Stimulated activated CD4-positive, alpha-beta T cell treated with anti-CD3 and anti-CD28 coated beads, Interleukin-1b, Interleukin-23, amount 100 ng/mL, for 1 hour (primary cell): ENCODE results near the gene SEC14L6.
A peak's percentile ranks its signal among the peaks of the same experiment; 100 is the strongest.
"Not testable (repeated sequence)": the region's sequence is repeated elsewhere in the genome, so short reads cannot be mapped to it uniquely, and the experiment has no call there.

Experiments used
- DNase-seq, 2 donors: peaks; one replicate each; pipeline ENCODE4 v3.0.0-alpha.2; 2020; ENCODE audit warnings: low read depth in 2 of 2

SEC14L6 gene

DNA sequence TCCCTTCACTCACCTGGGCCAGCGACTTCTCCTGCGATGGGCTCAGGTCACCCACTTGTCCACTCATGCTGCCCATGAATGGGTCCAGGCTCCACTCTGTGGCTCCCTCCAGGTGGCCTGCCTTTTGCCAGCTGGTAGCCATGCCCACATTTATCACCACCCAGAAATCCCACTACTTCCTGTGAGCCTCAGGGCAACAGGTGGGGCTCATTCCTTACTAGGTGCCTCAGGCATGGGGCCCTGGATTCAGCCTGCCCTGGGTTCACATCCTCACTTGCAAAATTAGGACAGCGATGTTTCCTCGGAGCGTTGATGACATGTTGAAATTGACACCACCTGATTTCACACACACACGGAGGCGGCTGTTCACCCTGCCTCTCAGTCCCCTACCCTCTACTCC is at the start of gene SEC14L6:
SEC14L6 (minus strand) TSS at position 126 of the 400 bp plus-strand sequence; CDS start at position 67, 59 bp downstream.
- no peak for DNase-seq

DNA sequence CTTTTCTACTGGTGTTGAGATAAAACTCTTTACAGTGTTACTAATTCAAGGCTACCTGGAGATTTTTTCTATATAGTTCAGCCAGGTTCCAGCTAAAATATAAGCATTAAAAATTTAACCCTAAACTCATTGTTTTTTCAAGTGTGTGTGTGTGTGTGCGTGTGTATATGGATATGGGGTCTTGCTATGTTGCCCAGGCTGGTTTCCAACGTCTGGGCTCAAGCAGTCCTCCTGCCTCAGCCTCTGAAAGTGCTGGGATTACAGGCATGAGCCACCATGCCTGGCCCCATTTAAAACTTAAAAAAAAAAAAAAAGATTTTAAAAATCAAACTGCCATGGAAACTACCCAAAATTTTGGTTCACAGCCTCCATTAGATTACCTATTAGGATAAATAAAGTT is 49.7 kb upstream of the SEC14L6 start:
- DNase-seq: no peak

GRCh38 chr22:30592360-30592713 is 45.8 kb upstream of the SEC14L6 start:
- not testable (repeated sequence) for DNase-seq

- DNase-seq: peak; percentile 86 to 89
Measured at GRCh38 chr22:30591588-30592359, 45.2 kb upstream of the SEC14L6 start, which contains the start of gene PES1. PES1 (minus strand) TSS chr22:30591910; CDS start chr22:30591833, 77 bp downstream.

GRCh38 chr22:30591191-30591587 is 44.6 kb upstream of the SEC14L6 start:
- DNase-seq: no peak

DNA sequence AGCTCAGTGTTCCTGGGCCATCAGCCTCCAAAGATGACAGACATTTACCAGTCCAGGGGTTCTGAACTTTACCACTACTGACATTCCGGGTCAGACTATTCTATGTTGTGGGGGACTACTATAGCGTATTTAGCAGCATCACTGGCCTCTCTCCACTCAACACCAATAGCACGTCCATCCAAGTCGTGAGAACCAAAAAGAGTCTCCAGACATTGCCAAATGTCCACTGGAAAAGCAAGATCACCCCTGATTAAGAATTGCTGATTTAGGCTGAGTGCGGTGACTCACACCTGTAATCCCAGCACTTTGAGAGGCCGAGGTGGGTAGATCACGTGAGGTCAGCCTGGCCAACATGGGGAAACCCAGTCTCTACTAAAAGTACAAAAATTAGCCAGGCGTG is 39.9 kb upstream of the SEC14L6 start:
- no peak for DNase-seq

GRCh38 chr22:30584441-30584840 is 37.9 kb upstream of the SEC14L6 start:
- DNase-seq: no peak

DNA sequence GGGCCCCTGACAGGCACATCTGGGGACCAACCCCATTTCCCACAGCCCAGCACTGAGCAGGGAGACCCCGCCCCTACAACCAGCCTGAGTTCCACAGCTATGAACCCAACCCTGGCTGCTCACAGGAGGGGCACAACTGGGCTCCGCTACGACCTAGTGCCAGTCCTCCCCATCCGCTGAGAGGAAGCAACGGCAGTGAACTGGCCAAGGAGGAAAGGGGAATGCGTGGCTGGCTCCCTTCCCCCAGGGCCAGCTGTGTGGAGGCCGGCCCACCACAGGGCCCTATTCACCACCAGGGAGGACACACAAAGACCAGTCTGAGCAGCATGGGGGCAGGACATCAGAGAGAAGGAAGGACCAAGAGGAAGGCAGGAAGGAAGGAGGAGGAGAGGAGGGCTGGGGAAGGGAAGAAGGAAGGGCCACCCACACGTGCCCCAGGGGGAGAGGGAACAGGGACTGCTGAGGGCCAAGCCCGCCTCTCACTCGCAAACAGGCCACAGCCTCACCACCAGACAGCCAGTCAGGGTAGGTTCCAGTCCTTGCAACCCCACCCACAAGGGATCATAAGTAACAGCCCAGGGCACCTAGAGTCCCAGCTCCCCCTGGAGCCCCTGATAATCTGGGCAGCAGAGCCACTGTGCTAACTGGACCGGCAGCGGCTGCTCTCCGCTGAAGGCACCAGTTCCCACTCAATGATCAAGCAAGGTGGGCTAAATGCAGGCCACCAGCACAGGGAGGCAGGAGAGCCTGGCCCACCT is 36.4 kb upstream of the SEC14L6 start:
- DNase-seq: no peak

DNA sequence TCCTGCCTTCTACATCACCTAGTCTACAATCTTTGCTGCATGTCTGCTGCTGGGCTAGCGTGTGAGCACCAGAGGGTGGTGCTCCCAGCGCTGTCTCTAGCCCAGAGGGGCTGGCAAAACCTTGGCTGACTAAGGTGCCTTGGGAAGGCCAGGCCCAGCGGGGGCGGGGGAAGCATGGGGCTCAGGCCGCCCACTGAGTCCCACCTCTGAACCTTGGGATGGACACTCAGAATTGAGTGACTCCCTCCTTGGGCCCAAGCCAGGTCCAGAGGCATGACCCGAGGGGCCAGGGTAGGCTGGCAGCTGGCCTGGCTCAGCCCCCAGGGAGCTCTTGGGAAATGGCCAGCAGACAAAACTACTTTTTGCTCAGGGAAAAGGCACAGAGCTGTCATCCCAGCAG is 35.5 kb upstream of the SEC14L6 start:
- DNase-seq: no peak

GRCh38 chr22:30580896-30581295 is 34.4 kb upstream of the SEC14L6 start:
- no peak for DNase-seq

DNA sequence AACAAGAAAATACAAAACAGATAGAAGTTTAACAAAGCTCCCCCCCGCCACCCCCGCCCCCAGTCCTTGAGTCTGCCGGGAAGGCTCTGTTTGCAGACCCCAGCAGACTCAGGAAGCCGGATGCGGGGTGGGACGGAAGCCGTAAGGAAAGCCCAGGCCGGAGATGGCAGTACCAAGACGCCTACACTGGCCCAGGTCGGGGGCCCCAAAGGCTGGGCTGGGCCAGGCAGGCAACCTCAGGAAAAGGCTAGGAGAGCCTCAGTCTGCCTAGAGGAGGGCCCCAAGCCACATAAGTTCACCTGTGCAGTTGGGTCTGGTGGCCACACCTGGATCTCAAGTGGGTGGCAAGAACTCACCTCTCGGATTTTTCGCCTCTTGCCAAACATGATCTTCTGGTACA is 31.9 kb upstream of the SEC14L6 start:
- DNase-seq: no peak

DNA sequence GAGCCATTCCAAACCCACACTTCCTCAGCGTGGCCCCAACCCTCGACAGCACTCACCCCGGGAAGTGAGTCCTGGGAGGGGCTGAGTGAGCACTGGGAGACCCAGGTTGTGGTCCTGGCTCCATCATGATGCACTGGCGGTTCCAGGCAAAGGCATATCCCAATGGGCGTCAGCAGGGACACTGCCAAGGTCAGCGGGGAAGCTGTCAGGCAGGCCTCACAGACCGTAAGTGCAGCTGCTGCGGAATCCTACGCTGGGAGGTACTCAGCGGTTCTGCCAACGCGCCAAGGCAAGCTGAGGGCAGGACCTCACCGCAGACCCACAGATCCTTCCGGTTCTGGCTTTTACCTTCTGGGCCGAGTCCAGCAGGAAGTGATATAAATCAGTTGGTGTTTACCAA is 29.3 kb upstream of the SEC14L6 start:
- no peak for DNase-seq

DNA sequence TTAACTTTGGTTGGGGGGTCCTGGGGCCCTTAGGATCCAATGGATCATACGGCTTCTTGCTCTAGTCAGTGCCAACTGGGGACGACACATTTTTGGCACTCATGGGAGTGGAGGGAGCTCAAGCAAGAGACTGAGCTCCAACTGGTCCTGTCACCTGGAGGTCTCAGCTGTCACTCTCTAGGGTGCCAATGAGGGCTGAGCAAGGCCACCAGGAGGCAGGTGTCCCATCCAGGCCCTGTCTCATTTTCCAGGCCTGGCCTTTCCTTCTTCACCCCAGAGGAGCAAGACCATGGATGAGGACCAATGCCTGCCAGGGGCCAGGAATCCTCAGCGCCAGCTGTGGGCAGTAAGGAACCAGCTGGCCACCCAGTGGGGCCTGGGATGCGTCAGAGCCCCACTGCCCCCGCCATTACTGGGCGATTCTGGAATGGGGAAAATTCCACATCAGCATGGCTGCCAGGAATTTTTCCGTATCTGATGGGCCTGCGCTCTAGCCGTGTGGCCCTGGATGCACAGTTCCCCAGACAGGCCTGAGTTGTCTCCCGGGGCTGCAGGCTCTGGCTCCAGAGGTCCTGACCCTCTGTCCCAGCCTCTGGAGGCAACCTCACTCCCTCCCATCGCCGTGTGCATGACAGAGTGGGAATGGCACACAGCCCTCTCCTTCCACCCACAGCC is 28.6 kb upstream of the SEC14L6 start:
- no peak for DNase-seq

DNA sequence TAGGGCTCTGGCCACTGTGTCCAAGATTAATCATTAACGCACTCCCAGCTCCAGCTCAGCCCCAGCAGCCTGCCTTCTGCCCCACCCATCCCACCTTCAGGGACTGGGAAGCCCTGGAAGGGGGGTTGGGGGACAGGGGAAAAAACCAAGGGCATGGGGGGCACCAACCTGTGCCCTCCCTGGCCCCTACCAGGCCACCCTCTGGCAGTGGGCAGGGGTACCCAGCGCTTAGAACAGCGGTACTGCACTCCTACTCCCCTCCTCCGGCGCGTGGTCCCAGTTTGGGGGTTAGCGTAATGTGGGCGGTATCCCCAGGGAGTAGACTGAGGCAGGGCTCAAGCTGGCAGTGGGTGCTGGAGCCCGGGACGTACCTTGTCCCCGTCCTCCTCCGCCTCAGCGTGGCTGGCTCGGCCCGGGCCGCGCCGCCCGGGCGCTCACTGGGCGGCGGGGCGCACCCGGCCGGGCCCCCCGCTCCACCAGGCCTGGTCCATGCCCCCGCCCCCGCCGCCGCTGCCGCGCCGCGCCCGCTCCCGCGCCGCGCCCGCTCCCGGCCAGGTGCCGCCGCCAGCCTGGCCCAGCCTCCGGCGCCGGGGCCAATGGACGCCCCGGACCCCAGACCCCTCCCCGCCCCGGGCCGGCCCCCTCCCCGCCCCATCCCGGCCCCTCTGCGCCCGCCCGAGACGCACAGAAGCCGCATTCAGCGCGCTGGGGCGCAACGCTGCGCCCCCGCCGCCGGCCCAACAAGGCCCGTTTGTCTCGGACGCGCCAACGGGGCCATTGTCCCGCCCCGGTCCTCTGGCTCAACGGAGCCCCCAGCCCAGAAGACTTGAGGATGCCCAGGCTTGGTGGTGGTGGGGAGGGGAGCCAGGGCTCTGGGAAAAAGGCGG is 27.8 kb upstream of the SEC14L6 start, which contains the start of gene GAL3ST1:
GAL3ST1 (minus strand) TSS at position 571 of the 887 bp plus-strand sequence. CDS start 17,273 bp downstream, outside the sequence.
- DNase-seq: no peak

DNA sequence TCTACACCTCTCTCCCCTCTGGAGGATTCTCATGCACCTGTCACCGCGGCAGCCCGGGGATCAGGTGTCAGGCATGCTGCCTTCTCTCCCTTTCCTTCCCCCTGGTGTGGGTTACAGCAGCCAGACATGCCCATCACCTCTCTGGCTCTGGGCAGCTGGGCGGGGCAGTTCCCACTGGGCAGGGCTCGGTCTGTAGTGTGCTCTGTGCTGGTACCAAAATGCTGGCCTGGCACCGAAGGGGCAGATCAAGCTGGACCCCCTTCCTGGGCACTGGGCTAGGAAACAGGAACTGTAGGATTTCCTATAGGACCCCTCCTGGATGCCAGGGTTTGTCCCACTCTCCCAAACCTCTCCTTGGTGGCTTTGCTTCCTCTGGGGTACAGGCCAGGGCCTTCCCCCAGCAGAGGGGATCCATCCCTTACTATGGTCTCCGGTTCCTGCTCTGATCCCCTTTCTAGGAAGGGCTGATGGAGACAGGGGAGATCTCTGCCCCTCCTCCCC is 27.1 kb upstream of the SEC14L6 start:
- no peak for DNase-seq

GRCh38 chr22:30572840-30573593 is 26.5 kb upstream of the SEC14L6 start:
- no peak for DNase-seq

DNA sequence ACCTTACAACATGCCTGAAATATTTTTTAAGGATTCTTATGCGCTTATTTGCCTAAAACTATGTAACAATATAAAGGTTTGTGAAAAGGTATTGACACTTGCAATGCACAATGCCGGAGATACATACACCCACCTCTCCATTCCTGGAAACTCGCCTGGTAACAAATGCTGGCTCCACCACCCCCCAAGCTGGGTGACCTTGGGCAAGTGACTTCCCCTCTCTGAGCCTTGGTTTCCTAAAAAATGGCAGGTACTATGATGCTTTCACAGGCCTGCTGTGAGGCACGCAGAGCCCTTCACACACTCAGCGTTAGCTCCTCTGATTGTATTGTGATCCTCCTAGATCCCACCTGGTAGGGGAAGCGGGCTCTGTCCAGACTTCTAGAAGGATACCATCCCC is 25.7 kb upstream of the SEC14L6 start:
- no peak for DNase-seq

DNA sequence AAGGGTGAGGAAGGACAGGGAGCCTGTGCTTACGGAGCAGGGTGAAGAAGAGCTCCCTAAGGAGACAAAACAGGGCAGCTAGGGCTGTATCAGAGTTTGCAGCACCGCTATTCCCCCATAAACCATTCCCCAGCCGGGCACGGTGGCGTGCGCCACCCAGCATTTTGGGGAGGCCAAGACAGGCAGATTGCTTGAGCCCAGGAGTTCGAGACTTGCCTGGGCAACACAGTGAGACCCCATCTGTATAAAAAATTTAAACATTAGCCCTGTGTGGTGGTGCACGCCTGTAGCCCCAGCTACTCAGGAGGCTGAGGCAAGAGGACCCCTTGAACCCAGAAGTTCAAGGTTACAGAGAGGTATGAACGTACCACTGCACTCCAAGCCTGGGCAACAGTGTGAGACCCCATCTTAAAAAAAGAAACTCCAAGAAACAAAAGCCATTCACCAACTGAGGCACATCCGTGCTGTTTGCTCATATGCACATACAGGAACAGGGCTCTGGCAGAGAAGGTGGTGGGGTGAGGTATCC is 23.2 kb upstream of the SEC14L6 start:
- DNase-seq: no peak

GRCh38 chr22:30568137-30568805 is 21.7 kb upstream of the SEC14L6 start:
- DNase-seq: no peak

DNA sequence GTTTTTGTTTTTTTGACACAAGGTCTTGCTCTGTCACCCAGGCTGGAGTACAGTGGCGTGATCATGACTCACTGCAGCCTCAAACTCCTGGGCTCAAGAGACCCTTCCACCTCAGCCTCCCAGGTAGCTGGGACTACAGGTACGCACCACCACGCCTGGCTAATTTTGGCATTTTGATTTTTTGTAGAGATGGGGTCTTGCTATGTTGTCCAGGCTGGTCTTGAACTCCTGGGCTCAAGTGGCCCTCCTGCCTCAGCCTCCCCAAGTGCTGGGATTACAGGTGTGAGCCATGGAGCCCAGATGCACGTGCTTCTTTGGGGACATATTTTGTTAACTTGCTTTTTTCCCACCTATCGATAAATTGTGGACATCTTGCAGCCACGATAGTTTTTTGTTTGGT is 20.7 kb upstream of the SEC14L6 start:
- DNase-seq: not testable (repeated sequence)
